Measurements from ENCODE around the gene MYCBP2.

The MYCBP2 gene

GRCh38 chr13:77196052-77196618, 130.8 kb downstream of the MYCBP2 start:
- no peak for DNase-seq

- no peak for DNase-seq
Observed at GRCh38 chr13:77190349-77190958, 136.4 kb downstream of the MYCBP2 start.

GRCh38 chr13:77185721-77186120, 141.2 kb downstream of the MYCBP2 start:
- no peak for DNase-seq

- no peak for DNase-seq
Observed at GRCh38 chr13:77184455-77184854, 142.4 kb downstream of the MYCBP2 start.

- no peak for DNase-seq
Observed at GRCh38 chr13:77180011-77180410, 146.9 kb downstream of the MYCBP2 start.

- DNase-seq, result no peak
Observed at GRCh38 chr13:77177646-77178045, 149.2 kb downstream of the MYCBP2 start.

GRCh38 chr13:77176350-77176749, 150.5 kb downstream of the MYCBP2 start:
- peak; percentile 54 for DNase-seq

- no peak for DNase-seq
Observed at GRCh38 chr13:77172650-77173049, 154.2 kb downstream of the MYCBP2 start.

- DNase-seq, result no peak
Observed at GRCh38 chr13:77171451-77171850, 155.4 kb downstream of the MYCBP2 start.

GRCh38 chr13:77168237-77168636, 158.7 kb downstream of the MYCBP2 start:
- DNase-seq, result no peak

GRCh38 chr13:77150651-77151050, 176.2 kb downstream of the MYCBP2 start:
- no peak for DNase-seq

- DNase-seq, result no peak
Observed at GRCh38 chr13:77143431-77143830, 183.5 kb downstream of the MYCBP2 start.

- DNase-seq, result peak; percentile 78
Observed at GRCh38 chr13:77139306-77139705, 187.6 kb downstream of the MYCBP2 start.

- no peak for DNase-seq
Observed at GRCh38 chr13:77138813-77139212, 188.1 kb downstream of the MYCBP2 start.

GRCh38 chr13:77136902-77137420, 189.9 kb downstream of the MYCBP2 start:
- DNase-seq, result peak; percentile 41

- no peak for DNase-seq
Observed at GRCh38 chr13:77124423-77124822, 202.5 kb downstream of the MYCBP2 start.

GRCh38 chr13:77118134-77118533, 208.8 kb downstream of the MYCBP2 start:
- DNase-seq, result no peak

GRCh38 chr13:77114271-77114670, 212.6 kb downstream of the MYCBP2 start:
- peak; percentile 5 for DNase-seq

- no peak for DNase-seq
Observed at GRCh38 chr13:77113496-77113895, 213.4 kb downstream of the MYCBP2 start.

GRCh38 chr13:77105051-77105450, 221.8 kb downstream of the MYCBP2 start:
- DNase-seq, result no peak

GRCh38 chr13:77099415-77099814, 227.5 kb downstream of the MYCBP2 start:
- no peak for DNase-seq

GRCh38 chr13:77095288-77095687, 231.6 kb downstream of the MYCBP2 start:
- DNase-seq, result no peak

GRCh38 chr13:77094773-77095172, 232.1 kb downstream of the MYCBP2 start:
- no peak for DNase-seq

GRCh38 chr13:77093735-77094134, 233.2 kb downstream of the MYCBP2 start:
- DNase-seq, result no peak

- no peak for DNase-seq
Observed at GRCh38 chr13:77084755-77085154, 242.1 kb downstream of the MYCBP2 start.
